ENCODE measurements around the gene OXGR1. TPM values are rescaled to one million over a fixed set of nuclear protein-coding genes. Genes with fewer than 3 reads are reported as not detected.

Gene OXGR1
- total RNA-seq, 4 donors from 2014 or later = 0.80 to 12.3 (median 7.2) TPM

- TF ChIP-seq CTCF (IDR thresholded peaks at IDR 0.05) (no peak), POLR2A (IDR thresholded peaks at IDR 0.05) (no peak)
- DNase-seq (ENCODE audit: low spot score in 2 of 2) = no peak
- no peak overlapping the region for H3K4me3 ChIP-seq (ENCODE audit: low read depth, poor library complexity, severe bottlenecking)
- WGBS, 2 donors = 68 to 70% methylated on average over 5 of the region's 5 CpGs
- intact Hi-C loops (cut with DNase I; ENCODE audit: low total_unique reads) = no loop called here
These were observed 2.6 kb upstream of the OXGR1 start for GRCh38 chr13:96996886-96997285.

- 68 to 74% methylated on average over 4 of the region's 4 CpGs for WGBS, 2 donors
- DNase-seq (ENCODE audit: low spot score in 2 of 2) = no peak
- no peak overlapping the region for H3K4me3 ChIP-seq (ENCODE audit: low read depth, poor library complexity, severe bottlenecking)
- intact Hi-C loops (cut with DNase I; ENCODE audit: low total_unique reads) = no loop called here
- TF ChIP-seq POLR2A (IDR thresholded peaks at IDR 0.05) = no peak
- TF ChIP-seq CTCF (IDR thresholded peaks at IDR 0.05) = no peak
These were observed 1.8 kb upstream of the OXGR1 start for GRCh38 chr13:96996107-96996506.

- intact Hi-C loops (cut with DNase I; ENCODE audit: low total_unique reads) = no loop called here
- no peak overlapping the region for H3K4me3 ChIP-seq (ENCODE audit: low read depth, poor library complexity, severe bottlenecking)
These were observed 575 bp upstream of the OXGR1 start for GRCh38 chr13:96994858-96995243.

GRCh38 chr13:96993634-96994016 lies 651 bp downstream of the OXGR1 start:
- no peak overlapping the region for H3K4me3 ChIP-seq (ENCODE audit: low read depth, poor library complexity, severe bottlenecking)
- DNase-seq (ENCODE audit: low spot score in 2 of 2) = no peak
- WGBS, 2 donors = 15% methylated on average over 8 of the region's 8 CpGs
- intact Hi-C loops (cut with DNase I; ENCODE audit: low total_unique reads) = no loop called here
- TF ChIP-seq POLR2A (IDR thresholded peaks at IDR 0.05) = no peak
- TF ChIP-seq CTCF (IDR thresholded peaks at IDR 0.05) = no peak

More at GRCh38 chr13:96994858-96995243, 575 bp upstream of the OXGR1 start:
- WGBS, 2 donors = 50 to 53% methylated on average over 10 of the region's 10 CpGs
- DNase-seq (ENCODE audit: low spot score in 2 of 2) = no peak
- TF ChIP-seq CTCF (IDR thresholded peaks at IDR 0.05) (no peak), POLR2A (IDR thresholded peaks at IDR 0.05) (no peak)

GRCh38 chr13:96992633-96993032 lies 1.6 kb downstream of the OXGR1 start:
- no peak overlapping the region for H3K4me3 ChIP-seq (ENCODE audit: low read depth, poor library complexity, severe bottlenecking)
- no peak for DNase-seq (ENCODE audit: low spot score in 2 of 2)
- TF ChIP-seq CTCF (IDR thresholded peaks at IDR 0.05) (no peak), POLR2A (IDR thresholded peaks at IDR 0.05) (no peak)
- intact Hi-C loops (cut with DNase I; ENCODE audit: low total_unique reads) = no loop called here
- 74 to 83% methylated on average over 2 of the region's 2 CpGs for WGBS, 2 donors

GRCh38 chr13:96991072-96991471 lies 3.2 kb downstream of the OXGR1 start:
- TF ChIP-seq CTCF (IDR thresholded peaks at IDR 0.05) = no peak
- no peak for TF ChIP-seq POLR2A (IDR thresholded peaks at IDR 0.05)
- DNase-seq (ENCODE audit: low spot score in 2 of 2) = no peak
- WGBS, 2 donors = 46 to 50% methylated on average over 3 of the region's 3 CpGs
- H3K4me3 ChIP-seq (ENCODE audit: low read depth, poor library complexity, severe bottlenecking) = no peak overlapping the region
- intact Hi-C loops (cut with DNase I; ENCODE audit: low total_unique reads) = no loop called here
